Measurements from ENCODE around the gene OR10J5. TPM values are rescaled to one million over a fixed set of nuclear protein-coding genes. Genes with fewer than 3 reads are reported as not detected.

The OR10J5 gene
- total and polyA plus RNA-seq, 2 of the 4 experiments (the other 2 are of a cell fraction), result not detected

GRCh38 chr1:159556931-159557369, 21.1 kb upstream of the OR10J5 start:
- ChIA-PET POLR2A (ENCODE audit: unreplicated experiment) (no interaction called here), CTCF (no interaction called here)
- ATAC-seq (ENCODE audit: low read depth), result no peak
- H4K8ac ChIP-seq (ENCODE audit: low read depth in 2 of 2, low read length in 2 of 2), result no peak overlapping the region
- intact Hi-C loops (cut with micrococcal nuclease) (no loop called here), in situ Hi-C loops (cut with MboI; ENCODE audit: low sequenced_read_pairs) (no loop called here), dilution Hi-C loops (cut with HindIII; ENCODE audit: low sequenced_read_pairs, unreplicated experiment) (no loop called here)
- no peak overlapping the region for H2AFZ ChIP-seq (replicated peaks; ENCODE audit: low read length, poor library complexity)
- no peak overlapping the region for H2AK9ac ChIP-seq (replicated peaks; ENCODE audit: low read depth, low read length, poor library complexity)
- no peak overlapping the region for H2BK20ac ChIP-seq (ENCODE audit: low read depth, low read length)
- no peak overlapping the region for H3K14ac ChIP-seq (replicated peaks; ENCODE audit: low read depth, low read length)
- TF ChIP-seq NFE2L2 (IDR thresholded peaks at IDR 0.05; ENCODE audit: low read depth, low read length) (no peak), MAFK (IDR thresholded peaks at IDR 0.05; ENCODE audit: low read depth, low read length) (no peak), SMC3 (IDR thresholded peaks at IDR 0.05; ENCODE audit: low read depth, low read length) (no peak), POLR2A (IDR thresholded peaks at IDR 0.05; ENCODE audit: low read depth, low read length) (no peak), RAD21 (IDR thresholded peaks at IDR 0.05; ENCODE audit: low read length) (no peak), ELK1 (IDR thresholded peaks at IDR 0.05; ENCODE audit: borderline replicate concordance, low read depth, low read length) (no peak), CHD1 (IDR thresholded peaks at IDR 0.05; ENCODE audit: low read depth, low read length) (no peak)
- H4K91ac ChIP-seq (ENCODE audit: insufficient read depth, low read depth, low read length), result no peak overlapping the region
- no peak overlapping the region for H3K18ac ChIP-seq (ENCODE audit: low read depth, low read length)
- DNase-seq, result no peak
- no peak overlapping the region for H2AK5ac ChIP-seq (ENCODE audit: low read depth, low read length)
- H3K56ac ChIP-seq (ENCODE audit: extremely low read depth, insufficient read depth, low read length), result no peak overlapping the region
- H3K79me1 ChIP-seq (ENCODE audit: low read depth in 1 of 2, low read length in 2 of 2), result no peaks in the 10 kb centered on the region
- no peak overlapping the region for H2BK120ac ChIP-seq (ENCODE audit: low read depth, low read length)
- no peaks in the 10 kb centered on the region for H3K36me3 ChIP-seq (ENCODE audit: control insufficient read depth, insufficient read depth, low read length)
- no peaks in the 10 kb centered on the region for H3K4me1 ChIP-seq (ENCODE audit: control insufficient read depth, insufficient read depth, low read length)
- H3K9me1 ChIP-seq (ENCODE audit: insufficient read depth, low read length), result no peaks in the 10 kb centered on the region
- no peak overlapping the region for H2BK5ac ChIP-seq (ENCODE audit: low read depth, low read length, poor library complexity, severe bottlenecking)
- no peak overlapping the region for H3K27ac ChIP-seq (ENCODE audit: insufficient read depth, low read length)
- no peak overlapping the region for H3K9ac ChIP-seq (ENCODE audit: low read depth, low read length)
- BruUV-seq (replicated peaks), result no TSS peak
- H3K23ac ChIP-seq (ENCODE audit: low read depth, low read length), result no peak overlapping the region
- H3K4me3 ChIP-seq (ENCODE audit: insufficient read depth, low read depth, low read length), result no peak overlapping the region
- 50% methylated on average over 1 of the region's 3 CpGs; no CpG with 5 or more reads in 1 of the 2 experiments for WGBS, 2 experiments (ENCODE audit: extremely low coverage in 2 of 2, insufficient read length in 1 of 2)
- H3K27me3 ChIP-seq (ENCODE audit: control insufficient read depth, insufficient read depth, low read length), result no peaks in the 10 kb centered on the region
- H3K9me3 ChIP-seq (ENCODE audit: control insufficient read depth, insufficient read depth, low read length), result no peaks in the 10 kb centered on the region
- no peak overlapping the region for H4K5ac ChIP-seq (ENCODE audit: low read depth, low read length)
- H4K20me1 ChIP-seq (ENCODE audit: insufficient read depth, low read length), result no peaks in the 10 kb centered on the region
- no peak overlapping the region for H3K4me2 ChIP-seq (ENCODE audit: low read depth, low read length)
- no peak overlapping the region for H3K4ac ChIP-seq (ENCODE audit: low read depth, low read length)
- no peak overlapping the region for H2BK15ac ChIP-seq (ENCODE audit: low read depth, low read length)

Measured in IMR-90 (cell line).